Measurements from ENCODE around the gene NPM3. TPM values are rescaled to one million over a fixed set of nuclear protein-coding genes. Genes with fewer than 3 reads are reported as not detected.

The NPM3 gene
- total RNA-seq, 4 donors from 2014 or later = 13.3 to 60.5 (median 31.1) TPM

DNA sequence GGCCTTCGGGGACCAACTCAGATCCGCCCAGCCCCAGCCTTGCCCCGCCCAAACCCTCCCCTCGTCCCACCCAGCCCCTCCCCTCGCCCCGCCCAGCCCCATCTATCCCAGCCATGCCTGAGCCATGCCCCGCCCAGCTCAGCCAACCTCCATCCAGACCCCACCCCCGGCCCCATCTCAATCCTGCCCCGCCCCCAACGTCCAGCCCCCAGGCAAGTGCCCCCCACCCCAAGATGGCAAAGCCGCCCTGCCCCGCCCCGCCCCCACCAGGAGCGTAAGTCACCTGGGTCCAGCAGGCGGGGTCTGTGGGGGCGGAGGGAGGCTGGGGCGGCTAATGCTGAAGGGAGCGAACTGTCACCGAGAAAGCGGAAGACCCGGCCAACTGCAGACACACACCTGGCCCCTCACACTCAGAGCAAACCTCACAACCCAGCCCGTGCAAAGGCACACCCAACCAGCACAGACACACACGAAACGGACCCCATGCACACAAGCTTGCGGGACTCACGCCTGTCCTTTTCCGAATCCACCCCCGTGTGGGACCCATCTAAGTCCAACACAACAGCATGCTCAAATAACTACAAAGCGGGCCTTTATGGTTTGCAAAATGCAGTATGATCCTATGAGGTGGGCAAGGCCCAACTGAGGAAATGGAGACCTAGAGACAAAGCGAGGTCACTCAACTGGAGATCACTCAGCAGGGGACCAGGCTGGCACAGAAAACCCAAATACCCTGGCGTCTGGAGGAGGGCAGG, 46.5 kb upstream of the NPM3 start:
- TF ChIP-seq EP300 (IDR thresholded peaks at IDR 0.05) (no peak), POLR2A (IDR thresholded peaks at IDR 0.05) (no peak), POLR2AphosphoS5 (IDR thresholded peaks at IDR 0.05) (no peak), CTCF (IDR thresholded peaks at IDR 0.05) (no peak)
- WGBS = 15% methylated on average over 11 of the region's 31 CpGs

DNA sequence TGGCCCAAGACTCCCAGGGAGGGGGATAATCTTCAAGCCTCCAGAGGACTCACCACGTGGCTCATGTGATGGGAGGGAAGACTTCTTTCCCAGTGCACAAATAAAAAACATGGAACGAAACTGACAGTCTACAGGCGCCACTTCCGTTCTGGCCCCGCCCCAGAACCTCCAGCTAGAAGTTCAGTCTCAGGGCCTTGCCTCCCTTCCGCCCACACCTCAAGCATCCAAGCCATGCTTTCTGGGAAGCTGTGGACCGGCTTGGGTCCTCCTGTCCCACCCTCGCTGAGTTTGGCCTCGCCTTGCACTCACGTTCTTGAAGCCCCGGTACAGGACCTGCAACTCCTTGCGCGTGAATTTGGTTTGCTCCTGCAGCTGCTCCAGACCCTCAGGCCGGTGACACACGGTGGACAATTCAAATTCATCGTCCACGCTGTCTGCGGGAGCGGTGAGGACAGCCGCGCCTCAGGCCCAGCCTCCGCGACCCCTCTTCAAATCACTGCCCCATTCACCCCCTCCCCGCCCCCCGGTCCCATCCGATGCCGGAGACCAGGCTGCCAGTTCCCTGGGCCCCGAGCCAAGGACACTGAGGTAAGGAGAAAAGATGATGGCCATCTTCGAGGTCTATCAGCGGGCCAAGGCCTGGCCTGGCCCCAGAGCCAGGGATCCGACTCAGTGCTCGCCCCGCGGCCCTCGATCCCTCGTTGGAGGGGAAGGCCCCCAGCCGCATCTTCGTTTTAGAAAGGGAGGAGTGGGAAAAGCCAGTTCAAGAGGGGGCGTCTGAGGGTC, 45.7 kb upstream of the NPM3 start:
- whole genome bisulfite sequencing = 56% methylated on average over 25 of the region's 39 CpGs
- no peak overlapping the region for H3K27ac ChIP-seq
- TF ChIP-seq POLR2AphosphoS5 (IDR thresholded peaks at IDR 0.05) = no peak
- TF ChIP-seq CTCF (IDR thresholded peaks at IDR 0.05) = no peak
- no peak for TF ChIP-seq POLR2A (IDR thresholded peaks at IDR 0.05)
- no peak for TF ChIP-seq EP300 (IDR thresholded peaks at IDR 0.05)
- H3K4me3 ChIP-seq = peak overlapping the region; percentile 57
- peak; percentile 78 to 80 for DNase-seq (ENCODE audit: low spot score in 2 of 2)
- no peaks in the 10 kb centered on the region for H3K27me3 ChIP-seq
- no peaks in the 10 kb centered on the region for H3K9me3 ChIP-seq
- no peaks in the 10 kb centered on the region for H3K36me3 ChIP-seq
- H3K4me1 ChIP-seq = peaks cover 35% of the 10 kb centered on the region

More for the DNA sequence above, 46.5 kb upstream of the NPM3 start:
- H3K27me3 ChIP-seq = no peaks in the 10 kb centered on the region
- peak; percentile 70 to 82 for DNase-seq (ENCODE audit: low spot score in 2 of 2)
- peak overlapping the region; percentile 72 for H3K27ac ChIP-seq
- H3K4me3 ChIP-seq = peak overlapping the region; percentile 57
- peaks cover 35% of the 10 kb centered on the region for H3K4me1 ChIP-seq
- H3K36me3 ChIP-seq = no peaks in the 10 kb centered on the region
- no peaks in the 10 kb centered on the region for H3K9me3 ChIP-seq

GRCh38 chr10:101827919-101828600, 44.8 kb upstream of the NPM3 start:
- H3K4me3 ChIP-seq = no peak overlapping the region
- TF ChIP-seq CTCF (IDR thresholded peaks at IDR 0.05) (no peak), EP300 (IDR thresholded peaks at IDR 0.05) (no peak), POLR2A (IDR thresholded peaks at IDR 0.05) (no peak), POLR2AphosphoS5 (IDR thresholded peaks at IDR 0.05) (no peak)
- H3K36me3 ChIP-seq = no peaks in the 10 kb centered on the region
- H3K4me1 ChIP-seq = peaks cover 35% of the 10 kb centered on the region
- H3K27ac ChIP-seq = no peak overlapping the region
- H3K27me3 ChIP-seq = no peaks in the 10 kb centered on the region
- H3K9me3 ChIP-seq = no peaks in the 10 kb centered on the region
- 100% methylated on average over 9 of the region's 10 CpGs for WGBS
- peak in 1 of 2 donors; percentile 70 for DNase-seq (ENCODE audit: low spot score in 2 of 2)

DNA sequence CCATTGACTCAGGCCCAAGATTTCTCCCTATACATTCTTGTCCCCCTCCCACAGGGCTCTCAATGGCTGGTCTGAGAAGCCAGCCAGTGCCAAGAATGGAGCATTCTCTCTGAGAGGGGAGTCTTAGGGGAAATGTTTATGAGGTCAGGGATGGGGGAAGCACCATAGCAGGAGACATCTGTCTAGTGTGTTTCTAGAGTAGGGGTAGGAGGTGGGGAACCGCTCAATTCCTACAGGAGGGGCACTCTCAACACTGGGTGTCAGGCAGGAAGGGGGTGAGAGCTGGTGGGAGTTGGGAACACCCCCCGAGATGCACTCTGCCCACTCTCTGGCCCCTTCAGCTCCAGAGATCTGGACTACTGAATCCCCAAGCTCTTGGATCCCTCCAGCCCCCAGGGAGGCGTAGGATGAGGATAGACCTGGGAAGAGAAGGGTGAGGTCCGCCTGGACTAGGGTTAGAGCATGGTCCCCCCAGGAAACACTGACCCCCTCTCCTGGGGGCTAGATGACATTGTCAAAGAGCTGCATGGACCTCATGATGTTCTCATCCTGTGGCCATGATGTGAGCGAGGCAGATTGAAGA, 43.7 kb upstream of the NPM3 start:
- no peaks in the 10 kb centered on the region for H3K9me3 ChIP-seq
- no peak overlapping the region for H3K4me3 ChIP-seq
- no peak overlapping the region for H3K27ac ChIP-seq
- peaks cover 32% of the 10 kb centered on the region for H3K4me1 ChIP-seq
- H3K27me3 ChIP-seq = no peaks in the 10 kb centered on the region
- peak in 1 of 2 donors; percentile 53 for DNase-seq (ENCODE audit: low spot score in 2 of 2)
- 97% methylated on average over 5 of the region's 5 CpGs for WGBS
- TF ChIP-seq EP300 (IDR thresholded peaks at IDR 0.05) = no peak
- no peak for TF ChIP-seq CTCF (IDR thresholded peaks at IDR 0.05)
- TF ChIP-seq POLR2AphosphoS5 (IDR thresholded peaks at IDR 0.05) = no peak
- no peak for TF ChIP-seq POLR2A (IDR thresholded peaks at IDR 0.05)
- no peaks in the 10 kb centered on the region for H3K36me3 ChIP-seq

Measured in suprapubic skin (tissue), 4 donors.